ENCODE measurements around the gene CMTM7.

GRCh38 chr3:32450992-32451659 lies 59.5 kb downstream of the CMTM7 start:
- TF ChIP-seq GATA2 (IDR thresholded peaks at IDR 0.05; ENCODE audit: low read depth, low read length) (no peak), GATA3 (IDR thresholded peaks at IDR 0.05; ENCODE audit: low read depth, low read length) (no peak)
